GM19328 (cell line): ENCODE results near the gene DDTL.
A peak's percentile ranks its signal among the peaks of the same experiment; 100 is the strongest.
"Not testable (repeated sequence)": the region's sequence is repeated elsewhere in the genome, so short reads cannot be mapped to it uniquely, and the experiment has no call there.

Source experiments
- ATAC-seq: cut with Tn5 transposase; IDR thresholded peaks from one replicate; pipeline ENCODE4 v1.9.1; 2021; ENCODE audit warnings: mild to moderate bottlenecking, moderate library complexity; ENCODE audit not compliant: unreplicated experiment

The DDTL gene

GRCh38 chr22:23969071-23969470 lies 2.4 kb downstream of the DDTL start:
- ATAC-seq = no peak

- no peak for ATAC-seq
Measured at GRCh38 chr22:23970201-23970641, 3.5 kb downstream of the DDTL start.

DNA sequence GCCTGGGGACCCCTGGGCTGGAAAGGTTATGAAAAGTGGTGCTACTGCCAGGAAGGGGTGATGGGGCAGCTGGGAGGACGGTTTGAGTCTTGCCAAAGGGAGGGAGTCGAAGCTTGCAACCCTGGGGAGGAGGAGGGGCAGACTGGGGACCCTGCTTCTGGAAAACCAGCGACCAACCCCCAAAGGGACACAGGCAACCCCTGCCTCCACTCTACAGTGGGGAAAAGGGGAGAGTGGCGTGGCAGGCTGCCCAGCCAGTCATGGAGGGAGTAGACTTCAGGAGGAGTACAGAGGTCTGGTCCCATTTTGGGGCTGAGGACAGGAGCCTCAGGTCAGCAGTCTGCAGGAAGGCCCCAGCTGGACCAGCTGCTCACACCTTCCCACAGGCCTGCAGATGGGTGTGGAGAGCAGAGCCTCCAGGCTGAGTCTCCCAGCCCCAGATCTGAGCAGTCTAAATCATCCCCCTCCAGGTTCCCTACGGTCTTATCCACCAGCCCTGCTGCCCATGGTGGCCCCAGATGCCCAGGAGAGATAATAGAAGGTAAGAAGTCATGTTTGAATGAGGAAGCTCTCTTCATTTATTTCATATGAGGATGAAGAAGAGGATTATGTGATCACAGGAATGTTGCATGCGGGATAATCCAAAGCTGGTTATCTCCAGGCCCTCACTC lies 4.3 kb downstream of the DDTL start:
- no peak for ATAC-seq

DNA sequence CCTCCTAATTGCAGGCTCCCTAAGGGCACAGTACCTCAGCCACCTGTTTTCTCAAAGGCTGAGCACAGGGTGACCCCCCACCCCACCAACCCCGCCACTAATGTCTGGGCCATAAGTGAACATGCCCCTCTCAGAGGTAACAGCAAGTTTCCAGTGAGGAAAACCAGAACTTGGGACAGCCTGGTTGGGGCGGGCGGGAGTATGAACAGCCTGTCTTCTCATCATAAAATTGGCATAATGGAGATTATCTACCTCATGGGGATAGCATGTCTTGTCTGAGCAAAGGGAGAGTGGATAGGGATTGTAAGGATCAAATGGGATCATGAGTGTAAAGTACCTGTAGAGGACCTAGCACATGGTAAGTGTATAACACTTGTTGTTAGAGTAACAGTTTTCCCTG lies 5.2 kb downstream of the DDTL start:
- not testable (repeated sequence) for ATAC-seq

DNA sequence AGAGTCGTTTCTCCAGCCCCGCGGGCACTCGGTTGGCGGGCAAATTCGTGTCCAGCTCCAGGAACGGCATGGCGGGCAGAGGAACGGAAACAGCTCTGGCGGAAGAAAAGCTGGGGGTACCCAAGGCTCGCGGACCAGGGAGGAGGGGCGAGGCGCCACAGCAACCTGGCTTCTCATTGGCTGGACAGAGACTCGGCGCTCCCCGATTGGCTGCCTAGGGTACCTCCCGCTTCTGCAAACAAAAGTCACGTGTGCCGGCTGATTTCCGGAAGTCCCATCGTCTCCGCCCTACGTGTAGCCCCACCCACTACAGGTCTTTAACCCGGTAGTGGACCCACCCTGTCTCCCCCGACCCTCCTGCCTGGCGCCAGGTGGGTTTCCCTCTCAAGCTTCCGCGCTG lies 7.7 kb downstream of the DDTL start, which contains the start of gene DDT:
Gene DDT, minus strand, starts transcription at position 97 of the 400 bp plus-strand sequence. Its CDS starts 27 bp downstream, at position 70.
- ATAC-seq = peak; percentile 90

- ATAC-seq = not testable (repeated sequence)
Measured at GRCh38 chr22:23974836-23975352, 8.2 kb downstream of the DDTL start.

- ATAC-seq = not testable (repeated sequence)
Measured at GRCh38 chr22:23977304-23977703, 10.6 kb downstream of the DDTL start.

GRCh38 chr22:23979557-23980240 lies 13.0 kb downstream of the DDTL start, which contains the start of gene GSTT2:
TSS of gene GSTT2 (plus strand) at chr22:23980134.
- not testable (repeated sequence) for ATAC-seq

GRCh38 chr22:23980567-23980966 lies 13.9 kb downstream of the DDTL start:
- ATAC-seq = not testable (repeated sequence)

GRCh38 chr22:23984430-23984829 lies 17.7 kb downstream of the DDTL start:
- no peak for ATAC-seq

DNA sequence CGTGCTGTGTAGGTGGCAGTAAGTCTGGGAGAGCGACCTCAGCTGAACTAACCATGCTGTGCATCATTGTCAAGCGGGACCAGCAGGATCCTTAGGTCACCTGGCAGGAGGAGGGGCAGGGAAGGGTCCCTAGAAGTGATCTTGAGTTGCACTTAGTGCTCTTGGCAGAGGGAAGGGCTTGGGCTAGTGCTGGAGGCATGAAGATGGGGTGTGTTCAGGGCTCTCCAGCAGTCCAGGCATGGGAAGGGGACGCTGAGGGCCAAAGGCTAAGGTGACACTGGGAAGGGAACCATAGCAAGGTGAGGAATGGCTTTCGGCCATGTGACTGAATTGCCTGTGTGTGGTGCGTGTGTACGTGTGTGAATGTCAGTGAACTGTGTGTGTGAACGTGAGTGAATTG lies 19.4 kb downstream of the DDTL start:
- not testable (repeated sequence) for ATAC-seq

DNA sequence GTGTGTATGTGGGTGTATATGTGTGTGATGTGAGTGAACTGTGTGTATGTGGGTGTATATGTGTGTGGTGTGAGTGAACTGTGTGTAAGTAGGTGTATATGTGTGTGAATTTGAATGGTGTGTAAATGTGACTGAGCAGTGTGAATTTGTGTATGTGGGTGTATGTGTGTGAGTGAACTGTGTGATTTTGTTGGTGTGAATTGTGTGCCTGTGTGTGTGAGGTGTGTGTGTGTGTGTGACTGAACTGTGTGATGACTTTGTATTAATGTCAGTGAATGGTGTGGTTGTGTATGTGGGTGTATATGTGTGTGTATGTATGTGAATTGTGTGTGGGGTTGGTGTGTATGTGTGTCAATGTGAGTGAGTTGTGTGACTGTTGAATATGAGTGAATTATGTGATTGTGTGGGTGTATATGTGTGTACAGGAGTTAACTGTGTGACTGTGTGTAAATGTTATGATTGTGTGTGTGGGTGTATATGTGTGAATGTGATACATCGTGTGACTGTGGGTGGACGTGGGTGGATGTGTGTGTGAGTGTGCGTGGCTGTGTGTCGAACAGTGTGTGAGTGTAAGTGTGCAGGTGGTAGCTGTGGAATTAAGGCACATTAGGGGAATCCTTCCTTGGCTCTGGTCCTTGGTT lies 20.0 kb downstream of the DDTL start:
- ATAC-seq = not testable (repeated sequence)

DNA sequence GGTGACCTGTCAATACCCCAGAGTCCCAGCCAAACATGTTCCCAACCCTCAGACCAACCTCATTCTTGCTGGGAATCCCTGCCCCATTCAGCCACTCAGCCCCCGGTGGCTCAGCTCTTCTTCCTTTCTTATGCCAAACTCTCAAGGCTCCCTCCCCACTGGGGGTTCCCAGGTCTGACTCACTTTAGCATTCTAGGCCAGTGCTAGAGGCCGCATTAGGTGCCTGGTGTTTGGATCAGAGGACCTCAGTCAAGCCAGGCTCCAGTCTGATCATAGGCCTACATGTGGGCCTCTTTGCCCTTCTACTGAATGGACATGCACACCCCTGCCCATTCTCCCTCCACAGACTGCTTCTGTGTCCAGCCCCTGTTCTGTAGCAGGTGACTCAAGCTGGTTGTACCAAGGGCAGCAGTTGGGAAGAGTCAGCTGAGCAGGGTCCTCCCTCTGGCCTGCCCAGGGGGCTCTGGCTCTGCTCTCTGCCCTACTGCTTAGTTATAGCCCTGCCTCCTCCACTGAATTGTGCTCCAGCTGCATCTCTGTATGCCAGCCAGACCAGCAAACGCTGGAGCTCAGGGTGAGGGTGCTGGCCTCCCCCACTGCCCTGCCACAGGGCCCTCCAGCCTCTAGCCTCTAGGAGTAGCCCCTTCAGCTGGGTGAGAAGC lies 23.0 kb downstream of the DDTL start:
- ATAC-seq = not testable (repeated sequence)

DNA sequence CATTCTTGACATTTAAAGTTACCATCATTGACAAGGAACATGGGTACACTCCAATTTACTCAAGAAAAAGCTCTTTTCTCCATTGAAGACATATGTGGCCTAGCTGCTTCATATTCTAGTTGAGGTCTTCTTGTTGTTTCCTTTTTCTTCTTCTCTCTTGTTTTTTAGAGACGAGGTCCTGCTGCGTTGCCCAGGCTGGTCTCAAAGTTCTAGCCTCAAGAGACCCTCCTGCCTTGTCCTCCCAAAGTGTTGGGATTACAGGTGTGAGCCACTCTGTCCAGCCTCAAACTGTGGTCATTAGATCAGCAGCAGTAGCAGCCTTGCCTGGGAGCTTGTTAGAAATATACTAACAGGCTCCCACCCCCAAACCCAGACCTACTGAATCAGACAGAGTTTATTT lies 26.4 kb downstream of the DDTL start:
- not testable (repeated sequence) for ATAC-seq

DNA sequence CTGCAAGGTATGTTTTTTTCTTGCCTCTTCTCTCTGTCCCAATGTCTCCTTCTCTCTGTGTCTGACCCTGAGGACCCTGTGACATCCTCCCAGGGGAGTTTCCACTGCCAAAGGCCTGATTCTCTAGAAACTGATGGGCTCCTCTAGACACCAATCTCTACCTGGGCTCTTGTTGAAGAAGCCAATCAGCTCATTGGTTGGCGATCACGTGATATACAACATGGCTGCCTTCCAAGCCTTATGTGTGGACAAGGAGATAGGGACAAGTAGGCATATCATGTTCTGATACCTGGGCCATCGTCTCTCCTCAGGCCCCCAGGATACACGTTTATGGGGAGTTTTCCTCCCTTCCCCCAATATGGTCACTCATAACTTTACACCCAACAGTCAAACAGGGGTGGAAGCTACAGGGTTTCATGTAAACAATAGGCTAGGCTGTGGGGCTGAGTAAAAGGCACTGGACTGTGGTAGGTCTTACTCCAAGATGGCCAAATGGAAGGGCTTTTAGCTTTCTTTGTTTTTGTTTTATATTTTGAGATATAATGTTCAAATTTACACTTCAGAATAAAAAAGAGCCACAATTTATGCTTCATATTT lies 27.0 kb downstream of the DDTL start:
- not testable (repeated sequence) for ATAC-seq

DNA sequence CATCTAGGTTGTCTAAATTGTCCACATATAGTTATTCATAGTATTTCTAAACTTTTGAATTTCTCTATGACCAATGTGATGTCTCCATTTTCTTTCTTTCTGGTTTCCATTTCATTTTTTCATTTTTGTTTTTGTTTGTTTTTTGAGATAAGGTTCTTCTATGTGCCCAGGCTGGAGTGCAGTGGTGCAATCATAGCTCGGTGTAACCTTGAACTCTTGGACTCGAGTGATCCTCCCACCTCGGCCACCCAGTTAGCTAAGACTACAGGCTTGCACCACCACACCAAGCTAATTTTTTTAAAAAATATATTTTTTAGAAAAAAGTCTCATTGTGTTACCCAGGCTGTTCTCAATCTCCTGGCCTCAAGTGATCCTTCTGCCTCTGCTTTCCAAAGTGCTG lies 30.4 kb downstream of the DDTL start:
- no peak for ATAC-seq

GRCh38 chr22:23999779-24000178 lies 33.1 kb downstream of the DDTL start:
- ATAC-seq = not testable (repeated sequence)

- no peak for ATAC-seq
Measured at GRCh38 chr22:24001314-24001713, 34.6 kb downstream of the DDTL start.

- no peak for ATAC-seq
Measured at GRCh38 chr22:24002272-24002671, 35.6 kb downstream of the DDTL start.

GRCh38 chr22:24002851-24003250 lies 36.2 kb downstream of the DDTL start:
- no peak for ATAC-seq

GRCh38 chr22:24003887-24004286 lies 37.2 kb downstream of the DDTL start:
- ATAC-seq = no peak
